GM12892 (cell line): Measurements from ENCODE around the gene DSP.

Source experiments
- POLR2A ChIP-seq: IDR thresholded peaks from 2 replicates; pipeline ENCODE4 v1.6.1; 2011; ENCODE audit warnings: low read depth, low read length, control low read depth
- TAF1 ChIP-seq: IDR thresholded peaks from 2 replicates; pipeline ENCODE4 v1.6.1; 2011; ENCODE audit warnings: low read depth, mild to moderate bottlenecking, control low read depth, low read length, borderline replicate concordance

DNA sequence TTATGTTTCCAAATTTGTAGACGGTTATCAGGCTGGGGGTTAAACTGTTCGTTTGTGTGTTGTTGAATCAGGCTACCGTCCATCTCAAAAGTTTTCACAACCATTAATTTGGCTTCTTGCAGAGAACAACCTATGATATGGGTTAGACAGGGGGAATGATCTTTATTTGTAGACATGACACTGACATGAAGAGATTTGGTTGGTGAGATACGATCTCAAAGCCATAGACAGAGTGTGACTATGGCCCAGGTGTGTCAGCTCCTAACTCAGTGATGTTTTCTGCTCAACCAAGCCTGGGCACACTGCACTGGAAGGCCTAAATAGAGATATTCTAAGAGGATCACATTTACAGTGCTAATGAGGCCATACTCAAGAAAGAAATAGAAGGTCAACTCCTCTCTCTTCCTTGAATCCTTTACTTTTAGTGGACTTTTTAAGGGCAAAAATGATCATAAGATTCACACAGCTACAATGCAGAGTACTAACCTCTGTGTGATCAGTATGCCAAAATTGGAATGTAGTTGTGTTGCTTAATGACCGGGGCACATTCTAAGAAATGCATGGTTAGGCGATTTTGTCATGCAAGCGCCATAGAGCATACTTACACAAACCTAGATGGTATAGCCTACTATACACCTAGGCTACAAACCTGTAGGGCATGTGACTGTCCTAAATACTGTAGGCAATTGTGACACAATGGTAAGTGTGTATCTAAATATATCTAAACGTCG, 30.9 kb downstream of the DSP start:
- no peak for TF ChIP-seq POLR2A
- TF ChIP-seq TAF1, result no peak
